ENCODE data around the gene CGREF1. TPM values are rescaled to one million over a fixed set of nuclear protein-coding genes. Genes with fewer than 3 reads are reported as not detected.

The CGREF1 gene
- total and polyA plus RNA-seq, 2 donors (not counting 1 experiment from before 2014, with no cell fraction given), result 1.5 to 2.3 TPM

- DNase-seq (ENCODE audit: low read depth in 2 of 2), result no peak
- Histone ChIP-seq H3K9me3 (ENCODE audit: control insufficient read depth, insufficient read depth, low read depth, low read length) (no peaks in the 10 kb centered on the region), H2AFZ (ENCODE audit: low read length) (no peak overlapping the region), H3K27me3 (ENCODE audit: control insufficient read depth, insufficient read depth, low read length) (no peaks in the 10 kb centered on the region), H3K36me3 (ENCODE audit: control insufficient read depth, insufficient read depth, low read length) (peaks cover 26% of the 10 kb centered on the region), H3K27ac (ENCODE audit: insufficient read depth, low read length) (no peak overlapping the region), H4K20me1 (ENCODE audit: control insufficient read depth, extremely low read depth, insufficient read depth, low read length) (no peaks in the 10 kb centered on the region), H3K4me2 (ENCODE audit: extremely low read depth, insufficient read depth, low read length) (no peak overlapping the region), H3K9ac (ENCODE audit: insufficient read depth, low read length) (no peak overlapping the region), H3K4me1 (ENCODE audit: control insufficient read depth, extremely low read depth, insufficient read depth, low read length) (peaks cover 9% of the 10 kb centered on the region), H3K79me2 (ENCODE audit: control insufficient read depth, insufficient read depth, low read length) (peaks cover 40% of the 10 kb centered on the region), H3K4me3 (replicated peaks in 1 of 4; ENCODE audit: control extremely low read depth in 1 of 4, insufficient read depth in 1 of 4, low read depth in 3 of 4, low read length in 4 of 4) (no peak overlapping the region)
- no peak for TF ChIP-seq CTCF (conservative IDR thresholded peaks at IDR 0.05 in 1 of 2, IDR thresholded peaks at IDR 0.05 in 1 of 2; ENCODE audit: low read depth in 1 of 2, low read length in 2 of 2)
- TF ChIP-seq EZH2 (IDR thresholded peaks at IDR 0.05; ENCODE audit: low read length, missing control alignments), result no peak
Measured at GRCh38 chr2:27067385-27067784, 51.5 kb downstream of the CGREF1 start.

GRCh38 chr2:27065128-27065527 lies 53.8 kb downstream of the CGREF1 start:
- H3K27me3 ChIP-seq (ENCODE audit: control insufficient read depth, insufficient read depth, low read length), result no peaks in the 10 kb centered on the region
- no peak overlapping the region for H3K9ac ChIP-seq (ENCODE audit: insufficient read depth, low read length)
- H3K4me1 ChIP-seq (ENCODE audit: control insufficient read depth, extremely low read depth, insufficient read depth, low read length), result peaks cover 5% of the 10 kb centered on the region
- H3K36me3 ChIP-seq (ENCODE audit: control insufficient read depth, insufficient read depth, low read length), result peaks cover 28% of the 10 kb centered on the region
- H3K27ac ChIP-seq (ENCODE audit: insufficient read depth, low read length), result no peak overlapping the region
- no peak overlapping the region for H3K4me2 ChIP-seq (ENCODE audit: extremely low read depth, insufficient read depth, low read length)
- no peak overlapping the region for H3K4me3 ChIP-seq (replicated peaks in 1 of 4; ENCODE audit: control extremely low read depth in 1 of 4, insufficient read depth in 1 of 4, low read depth in 3 of 4, low read length in 4 of 4)
- H2AFZ ChIP-seq (ENCODE audit: low read length), result no peak overlapping the region
- no peaks in the 10 kb centered on the region for H4K20me1 ChIP-seq (ENCODE audit: control insufficient read depth, extremely low read depth, insufficient read depth, low read length)
- H3K79me2 ChIP-seq (ENCODE audit: control insufficient read depth, insufficient read depth, low read length), result peaks cover 28% of the 10 kb centered on the region
- TF ChIP-seq EZH2 (IDR thresholded peaks at IDR 0.05; ENCODE audit: low read length, missing control alignments) (no peak), CTCF (conservative IDR thresholded peaks at IDR 0.05 in 1 of 2, IDR thresholded peaks at IDR 0.05 in 1 of 2; ENCODE audit: low read depth in 1 of 2, low read length in 2 of 2) (no peak)
- H3K9me3 ChIP-seq (ENCODE audit: control insufficient read depth, insufficient read depth, low read depth, low read length), result no peaks in the 10 kb centered on the region
- DNase-seq (ENCODE audit: low read depth in 2 of 2), result no peak

- DNase-seq (ENCODE audit: low read depth in 2 of 2), result no peak
- peaks cover 5% of the 10 kb centered on the region for H3K4me1 ChIP-seq (ENCODE audit: control insufficient read depth, extremely low read depth, insufficient read depth, low read length)
- H3K4me2 ChIP-seq (ENCODE audit: extremely low read depth, insufficient read depth, low read length), result no peak overlapping the region
- peaks cover 21% of the 10 kb centered on the region for H3K36me3 ChIP-seq (ENCODE audit: control insufficient read depth, insufficient read depth, low read length)
- no peaks in the 10 kb centered on the region for H3K27me3 ChIP-seq (ENCODE audit: control insufficient read depth, insufficient read depth, low read length)
- no peaks in the 10 kb centered on the region for H4K20me1 ChIP-seq (ENCODE audit: control insufficient read depth, extremely low read depth, insufficient read depth, low read length)
- H3K79me2 ChIP-seq (ENCODE audit: control insufficient read depth, insufficient read depth, low read length), result no peaks in the 10 kb centered on the region
- H3K27ac ChIP-seq (ENCODE audit: insufficient read depth, low read length), result no peak overlapping the region
- H2AFZ ChIP-seq (ENCODE audit: low read length), result no peak overlapping the region
- H3K9ac ChIP-seq (ENCODE audit: insufficient read depth, low read length), result no peak overlapping the region
- H3K9me3 ChIP-seq (ENCODE audit: control insufficient read depth, insufficient read depth, low read depth, low read length), result no peaks in the 10 kb centered on the region
- H3K4me3 ChIP-seq (replicated peaks in 1 of 4; ENCODE audit: control extremely low read depth in 1 of 4, insufficient read depth in 1 of 4, low read depth in 3 of 4, low read length in 4 of 4), result no peak overlapping the region
- TF ChIP-seq EZH2 (IDR thresholded peaks at IDR 0.05; ENCODE audit: low read length, missing control alignments) (no peak), CTCF (conservative IDR thresholded peaks at IDR 0.05 in 1 of 2, IDR thresholded peaks at IDR 0.05 in 1 of 2; ENCODE audit: low read depth in 1 of 2, low read length in 2 of 2) (no peak)
Measured at GRCh38 chr2:27060323-27060722, 58.6 kb downstream of the CGREF1 start.
